GM19455 (cell line): ENCODE measurements around the gene TPRG1L.

Experiments used
- ATAC-seq: cut with Tn5 transposase; IDR thresholded peaks from one replicate; pipeline ENCODE4 v1.9.1; 2021; ENCODE audit not compliant: unreplicated experiment

The TPRG1L gene

DNA sequence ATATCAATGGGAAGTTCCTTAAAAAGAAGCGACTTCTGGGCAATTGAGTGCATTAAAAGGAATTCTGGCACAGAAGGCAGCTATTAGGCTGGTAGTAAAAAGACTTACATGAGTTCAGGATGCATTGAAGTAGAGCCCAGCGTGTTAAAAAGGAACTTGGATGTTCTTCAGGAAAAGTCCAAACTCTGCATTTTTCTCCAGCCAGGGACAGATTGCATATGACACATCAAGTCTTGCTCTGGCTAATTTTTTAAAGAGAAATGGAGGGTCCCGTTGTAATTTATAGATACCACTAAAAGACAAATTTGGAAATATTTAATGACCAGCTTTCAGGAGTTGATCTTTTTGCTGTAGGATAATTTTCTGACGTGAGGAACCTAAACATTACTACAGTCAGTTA is 1.2 kb downstream of the TPRG1L start:
- ATAC-seq = no peak

DNA sequence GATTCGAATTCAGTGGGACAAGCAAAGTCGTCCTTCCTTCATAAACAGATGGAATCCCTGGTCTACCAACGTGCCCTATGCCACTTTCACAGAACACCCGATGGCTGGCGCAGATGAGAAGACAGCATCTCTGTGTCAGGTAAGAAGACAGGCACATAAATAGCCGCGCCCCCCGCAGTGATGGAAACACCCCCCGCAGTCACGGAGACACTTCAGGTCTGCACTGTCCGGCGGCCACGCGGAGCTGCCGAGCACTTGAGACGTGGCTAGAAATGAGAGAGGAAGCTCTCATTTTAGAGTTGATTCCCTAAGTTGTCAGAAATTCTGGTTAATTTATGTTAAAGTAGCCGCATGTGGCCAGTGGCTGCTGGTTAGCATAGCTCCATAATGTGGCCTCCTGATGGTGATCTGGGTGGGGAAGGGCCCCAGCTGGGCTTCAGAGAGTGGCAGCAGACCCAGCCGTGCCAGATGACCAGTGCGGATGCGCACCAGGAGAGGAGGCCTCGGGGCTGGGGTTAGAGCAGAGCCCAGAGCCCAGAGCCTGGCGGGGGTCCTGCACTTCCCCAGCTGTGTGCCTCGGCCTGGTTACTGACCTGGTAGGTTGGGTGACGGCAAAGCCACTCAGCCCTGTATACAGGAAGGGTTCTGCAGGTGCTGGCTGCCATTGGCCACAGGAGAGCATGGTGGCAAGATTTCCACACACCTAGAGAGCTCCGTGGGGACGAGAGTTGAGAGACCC is 2.9 kb downstream of the TPRG1L start:
- ATAC-seq = no peak

DNA sequence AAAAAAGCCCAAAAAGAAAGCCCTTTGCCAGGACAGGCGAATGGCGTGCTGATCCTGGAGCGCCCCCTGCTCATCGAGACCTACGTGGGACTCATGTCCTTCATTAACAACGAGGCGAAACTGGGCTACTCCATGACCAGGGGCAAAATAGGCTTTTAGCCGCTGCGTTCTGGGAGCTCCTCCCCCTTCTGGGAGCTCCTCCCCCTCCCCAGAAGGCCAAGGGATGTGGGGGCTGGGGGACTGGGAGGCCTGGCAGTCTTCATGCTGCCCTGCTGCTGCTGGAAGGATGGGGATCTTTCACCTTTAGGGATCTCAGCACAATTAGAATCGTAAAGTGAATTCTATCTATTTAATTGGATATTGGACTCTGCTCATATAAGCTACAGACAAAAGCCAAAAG is 3.6 kb downstream of the TPRG1L start:
- ATAC-seq = no peak

DNA sequence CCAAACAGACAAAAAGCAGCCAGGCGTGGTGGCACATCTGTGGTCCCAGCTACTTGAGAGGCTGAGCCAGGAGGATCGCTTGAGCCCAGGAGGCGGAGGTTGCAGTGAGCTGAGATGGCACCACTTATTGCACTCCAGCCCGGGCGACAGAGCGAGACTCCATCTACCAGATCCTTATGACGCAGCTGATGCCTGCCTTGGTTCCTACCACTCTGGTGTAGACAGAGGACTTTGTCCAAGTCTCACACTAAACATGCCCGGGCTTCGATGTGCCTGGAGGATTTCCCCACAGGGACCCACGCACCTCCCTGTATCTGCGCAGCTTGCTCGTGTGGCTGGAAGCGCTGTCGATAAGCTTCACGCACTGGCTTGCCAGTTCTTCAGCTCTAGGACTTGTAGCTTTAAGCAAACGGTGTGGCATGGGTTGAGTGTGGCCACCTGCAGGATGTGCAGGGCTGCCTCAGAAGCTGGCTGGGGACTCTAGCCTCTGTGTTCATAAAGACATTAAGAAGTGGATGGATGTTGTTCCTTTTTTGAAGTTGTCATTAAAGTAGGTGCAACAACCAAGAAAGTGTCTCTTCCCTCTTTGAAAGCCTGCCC is 4.8 kb downstream of the TPRG1L start:
- ATAC-seq = no peak

DNA sequence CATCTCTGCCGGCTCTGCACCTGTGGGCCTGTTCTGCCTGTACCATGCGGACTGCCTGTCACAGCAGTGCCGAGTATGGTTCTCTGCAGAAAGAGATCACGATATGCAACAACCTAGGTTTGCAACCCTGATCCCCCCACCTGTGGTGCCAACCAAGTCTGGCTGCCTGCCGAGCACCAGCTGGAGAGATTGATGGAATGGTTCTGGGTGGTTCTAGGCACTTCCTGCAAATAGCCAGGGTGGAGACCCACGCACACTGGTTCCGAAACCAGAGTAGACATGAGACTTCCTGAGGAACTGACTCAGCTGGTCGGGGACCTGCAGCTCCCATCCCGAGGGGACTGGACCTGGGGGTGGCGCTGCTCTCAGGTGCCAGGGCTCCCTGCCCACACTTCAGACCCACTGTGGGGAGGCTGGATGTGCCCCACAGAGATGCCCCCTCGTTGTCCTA is 5.4 kb downstream of the TPRG1L start:
- ATAC-seq = no peak

DNA sequence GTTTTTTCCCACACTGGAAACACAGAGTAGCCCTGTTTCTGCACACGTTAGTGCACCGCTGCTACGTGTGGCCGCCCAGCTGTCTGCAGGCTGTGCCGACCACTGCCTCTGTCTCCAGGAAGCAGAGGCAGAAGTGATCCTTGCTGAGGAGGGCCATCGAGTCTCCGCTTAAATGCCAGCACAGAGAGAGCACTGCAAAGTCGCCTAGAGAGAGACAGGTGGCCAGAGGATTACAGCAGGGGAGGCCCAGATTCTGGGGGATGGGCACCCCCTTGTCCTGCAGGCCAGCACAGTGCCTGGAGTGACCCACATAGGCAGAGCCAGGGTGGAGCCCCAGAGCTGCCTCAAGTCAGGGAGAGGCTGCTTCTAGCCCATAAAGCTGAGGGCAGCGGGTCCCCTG is 6.1 kb downstream of the TPRG1L start:
- ATAC-seq = no peak

DNA sequence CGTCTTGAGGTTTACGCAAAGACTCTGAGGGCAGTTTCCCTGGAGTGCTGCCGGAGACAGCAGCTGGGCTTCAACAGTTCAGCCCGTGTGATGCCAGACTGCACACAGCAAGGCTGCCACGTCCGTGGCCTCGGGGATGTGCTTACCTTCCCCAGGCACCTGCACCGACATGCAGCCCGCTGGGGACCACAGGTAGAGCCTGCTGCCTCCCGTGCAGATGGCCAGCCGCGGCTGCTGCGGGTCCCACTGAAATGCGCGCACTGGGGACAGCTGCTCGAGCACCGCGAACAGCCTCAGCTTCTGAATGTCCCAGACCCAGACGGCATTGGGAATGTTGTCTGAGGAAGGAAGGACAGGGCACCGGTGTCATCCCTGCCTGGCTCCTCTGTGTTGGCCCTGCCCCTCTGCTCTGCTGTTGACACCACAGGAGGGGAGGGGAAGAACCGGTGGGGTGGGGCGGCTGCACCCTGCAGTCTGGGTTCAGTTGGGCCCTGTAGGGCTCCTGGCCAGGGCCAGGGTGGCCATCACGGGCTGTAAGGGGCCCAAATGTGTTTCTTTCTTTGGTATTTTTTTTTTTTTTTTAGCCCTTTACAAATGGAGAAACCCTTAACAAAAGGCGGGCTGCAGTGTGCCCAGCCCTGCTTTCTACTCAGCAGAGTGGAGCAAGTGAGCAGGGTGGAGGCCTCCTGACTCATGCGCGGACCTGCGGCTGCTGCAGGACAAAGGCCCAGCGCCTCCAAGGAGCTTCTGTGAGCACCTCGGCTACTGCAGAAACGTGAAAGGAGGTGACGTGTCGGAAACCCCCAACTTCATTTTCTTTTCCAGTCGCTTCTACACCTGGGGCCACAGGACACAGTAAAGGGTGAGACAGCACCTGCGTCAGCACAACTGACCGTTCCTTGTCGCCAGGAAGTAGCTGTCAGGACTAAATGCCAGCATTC is 6.8 kb downstream of the TPRG1L start:
- ATAC-seq = no peak

DNA sequence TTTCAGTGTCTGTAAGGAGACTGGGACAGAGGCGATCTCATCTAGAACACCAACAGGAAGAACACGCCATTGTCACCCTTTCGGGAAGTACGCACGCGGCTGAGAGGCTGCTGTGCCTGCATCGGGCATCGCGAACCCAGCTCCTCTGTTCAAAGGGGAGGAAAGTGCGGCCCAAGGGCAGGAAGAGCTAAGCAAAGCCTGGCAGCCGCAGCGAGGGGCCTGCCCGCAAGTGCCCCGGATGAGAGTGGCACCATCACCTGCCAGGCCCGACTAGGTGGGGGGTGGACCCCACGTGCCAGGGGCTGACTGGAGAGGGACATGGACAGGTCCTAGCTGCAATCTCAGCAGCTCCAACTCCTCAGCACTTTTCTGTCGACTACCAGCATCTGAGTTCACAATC is 7.5 kb downstream of the TPRG1L start:
- ATAC-seq = no peak

DNA sequence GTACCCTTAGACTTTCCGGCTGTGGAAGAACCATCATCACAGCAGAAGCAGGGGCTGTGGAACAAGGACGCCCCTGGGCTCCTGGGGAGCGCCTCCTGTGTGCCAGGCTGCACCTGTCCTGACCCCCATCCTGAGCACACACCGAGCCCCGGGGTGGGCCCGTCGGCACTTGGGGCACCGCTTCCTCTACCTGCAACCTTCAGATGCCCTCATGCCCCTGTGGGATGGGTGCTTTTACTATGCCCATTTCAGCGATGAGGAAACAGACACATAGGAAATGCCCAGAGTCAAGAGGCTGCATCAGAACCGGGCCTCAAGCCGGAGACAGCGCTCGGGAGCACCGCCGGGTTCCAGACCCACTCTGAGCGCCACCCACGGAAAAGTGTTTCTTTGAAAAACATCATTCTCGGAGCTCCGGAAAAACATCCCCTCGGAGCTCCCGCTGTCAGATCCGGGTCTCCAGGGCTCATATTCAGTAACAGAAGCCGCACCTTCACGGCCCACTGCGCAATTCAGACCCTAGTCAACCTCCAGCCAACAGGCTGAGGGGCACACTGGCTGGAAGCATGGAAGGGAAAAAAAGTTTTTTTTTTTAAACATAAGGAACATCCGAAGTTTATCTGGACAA is 8.0 kb downstream of the TPRG1L start:
- ATAC-seq = no peak

DNA sequence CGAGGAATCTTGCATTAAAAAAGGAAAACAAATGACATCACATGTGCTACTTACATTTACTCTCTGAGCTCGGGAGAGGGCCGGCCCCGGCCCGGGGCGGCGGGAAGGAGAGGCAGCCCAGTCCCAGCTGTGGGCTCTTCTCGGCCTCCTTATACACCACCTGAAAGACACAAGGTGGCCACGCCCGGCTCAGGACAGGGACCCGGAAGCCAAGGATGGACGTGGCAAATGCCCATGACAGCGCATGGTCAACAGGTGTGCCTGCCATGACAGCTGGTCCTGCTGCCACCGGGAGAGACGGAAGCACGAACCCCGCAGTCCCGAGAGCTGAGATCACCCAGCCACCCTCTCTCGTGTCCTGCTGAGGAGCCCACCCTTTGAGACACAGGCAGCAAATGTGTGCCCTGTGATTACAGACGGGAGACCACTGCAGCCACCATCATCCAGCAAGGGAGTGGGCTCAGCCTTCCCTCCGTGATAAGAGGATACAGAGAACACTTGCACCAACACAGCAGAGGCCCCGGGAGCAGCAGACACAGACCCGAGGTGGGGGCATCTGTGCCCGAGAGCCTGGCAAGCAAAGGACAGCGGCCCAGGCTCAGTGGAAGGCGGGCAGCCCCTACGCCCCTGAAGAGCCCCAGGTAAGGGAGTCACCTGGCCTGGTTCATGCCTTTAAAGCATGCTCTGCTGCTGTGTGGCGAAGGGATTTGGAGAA is 8.7 kb downstream of the TPRG1L start:
- no peak for ATAC-seq

DNA sequence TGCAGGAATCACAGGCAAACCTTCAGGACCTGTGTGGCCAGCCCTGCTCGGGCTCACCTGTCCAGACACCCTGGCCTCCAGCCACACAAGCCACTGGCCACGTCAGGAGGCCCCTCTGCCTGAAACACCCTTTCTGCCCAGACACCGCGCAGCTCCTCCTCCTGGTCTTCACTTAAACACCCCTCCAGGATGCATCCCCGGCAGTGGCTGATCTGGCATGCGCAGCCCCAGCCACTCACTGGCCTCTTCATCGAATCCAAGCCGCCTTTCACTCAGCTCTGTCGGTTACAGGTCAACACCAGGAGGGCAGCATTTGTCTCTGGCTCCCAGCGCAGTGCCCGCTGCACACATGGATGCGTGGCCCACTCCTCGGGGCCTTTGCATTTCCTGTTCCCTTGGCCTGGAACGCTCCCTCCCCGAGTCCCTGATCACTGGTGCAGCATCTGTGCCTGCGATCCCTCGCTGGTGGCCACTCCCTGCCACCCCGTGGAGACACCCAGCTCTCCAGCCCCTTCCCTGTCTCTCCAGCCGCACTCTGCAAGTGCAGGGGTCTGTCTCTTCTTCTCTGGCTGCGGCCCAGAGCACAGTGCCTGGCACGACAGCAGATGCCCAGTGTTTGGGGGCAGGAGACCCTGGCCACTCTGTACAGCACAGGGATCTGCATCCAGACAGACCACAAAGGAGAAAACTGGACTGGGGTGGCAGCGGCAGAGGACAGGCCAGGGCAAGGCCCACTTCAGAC is 9.4 kb downstream of the TPRG1L start:
- no peak for ATAC-seq

DNA sequence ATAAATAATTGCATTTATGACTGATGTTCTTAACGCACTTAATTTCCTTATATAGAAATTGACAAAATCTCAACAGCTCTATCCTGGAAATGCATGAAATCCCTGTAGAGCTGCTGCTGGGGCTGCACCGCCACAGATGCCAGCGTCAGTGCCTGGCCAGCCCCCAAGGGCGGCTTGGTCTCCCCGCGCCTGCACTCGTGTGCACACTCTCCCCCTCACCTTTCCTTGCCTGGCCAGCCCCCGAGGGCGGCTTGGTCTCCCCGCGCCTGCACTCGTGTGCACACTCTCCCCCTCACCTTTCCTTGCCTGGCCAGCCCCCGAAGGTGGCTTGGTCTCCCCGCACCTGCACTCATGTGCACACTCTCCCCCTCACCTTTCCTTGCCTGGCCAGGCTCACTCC is 11.3 kb downstream of the TPRG1L start:
- no peak for ATAC-seq

DNA sequence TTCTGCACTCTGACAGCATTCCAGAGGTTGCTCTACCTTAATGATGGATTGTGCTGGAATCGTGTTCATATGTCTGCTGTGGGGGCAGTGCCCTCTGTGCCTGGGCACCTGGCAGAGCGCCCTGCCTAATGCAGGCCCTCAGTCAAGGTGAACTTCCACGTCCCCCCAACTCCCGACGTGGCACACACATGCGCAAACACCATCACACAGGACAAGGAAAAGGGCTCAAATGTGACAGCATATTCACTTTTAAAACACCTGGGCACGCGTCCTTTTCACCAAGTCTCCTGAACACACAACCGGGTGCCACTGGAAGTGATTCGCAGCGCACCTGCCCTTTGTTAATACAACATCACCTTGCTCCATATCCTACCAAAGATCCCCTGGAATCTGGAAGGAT is 11.7 kb downstream of the TPRG1L start:
- no peak for ATAC-seq

DNA sequence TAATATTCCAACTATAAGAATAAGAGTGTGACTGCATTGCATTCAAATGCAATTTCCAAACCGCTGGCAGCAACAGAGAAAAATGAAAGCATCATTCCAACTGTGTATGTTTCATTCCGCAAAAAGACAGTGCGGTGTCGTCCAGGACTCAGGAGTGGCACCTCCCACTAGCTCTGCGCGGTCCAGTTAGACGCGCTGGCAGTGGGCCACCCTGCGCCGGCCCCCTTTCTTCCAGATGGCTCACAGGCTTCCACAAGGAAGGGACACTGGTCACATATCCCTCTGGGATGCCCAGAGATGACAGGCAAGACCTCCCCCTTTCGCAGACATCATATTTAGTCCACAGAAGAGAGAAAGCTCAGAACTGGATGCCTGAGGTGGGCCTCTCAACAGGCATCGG is 13.2 kb downstream of the TPRG1L start:
- no peak for ATAC-seq

DNA sequence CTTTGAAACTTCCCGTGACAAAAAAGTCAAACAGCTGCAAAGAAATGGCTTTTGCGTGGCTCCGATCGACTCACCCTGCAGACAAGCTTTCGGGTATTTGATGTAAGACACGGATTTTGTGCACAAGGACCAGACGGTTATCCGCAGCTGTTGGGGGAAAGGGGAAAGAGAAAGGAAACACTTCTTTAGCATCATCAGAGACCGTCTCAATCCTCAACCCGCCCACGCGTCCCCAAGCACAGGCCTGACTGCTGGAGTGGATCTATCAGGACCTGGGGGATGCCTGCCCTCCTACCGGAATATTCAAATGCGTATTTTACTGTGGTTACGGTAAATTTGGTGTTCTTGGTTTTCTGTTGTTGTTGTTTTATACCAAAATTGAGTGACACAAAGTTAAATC is 13.9 kb downstream of the TPRG1L start:
- ATAC-seq = no peak

DNA sequence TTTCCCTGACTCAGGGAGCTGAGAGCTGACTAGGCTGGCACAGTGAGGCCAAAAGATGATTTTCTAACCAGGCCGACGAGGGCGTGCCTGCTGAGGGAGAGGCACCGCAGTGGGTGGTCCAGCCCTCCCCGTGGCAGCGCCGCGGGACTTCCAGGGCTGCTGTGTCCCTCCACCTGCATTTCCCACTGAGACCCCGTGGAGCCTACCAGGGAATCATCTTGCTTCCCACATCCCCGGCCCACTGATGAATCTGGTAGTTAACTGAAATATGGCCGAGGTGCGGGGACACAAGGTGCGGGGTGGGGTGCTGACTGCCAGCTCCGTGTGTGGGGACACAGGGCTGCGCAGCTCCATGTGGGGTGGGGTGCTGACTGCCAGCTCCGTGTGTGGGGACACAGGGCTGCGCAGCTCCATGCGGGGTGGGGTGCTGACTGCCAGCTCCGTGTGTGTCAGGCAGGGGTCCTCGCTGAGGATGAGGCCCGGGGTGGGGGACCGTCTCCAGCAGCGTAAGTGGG is 14.6 kb downstream of the TPRG1L start:
- ATAC-seq = no peak

DNA sequence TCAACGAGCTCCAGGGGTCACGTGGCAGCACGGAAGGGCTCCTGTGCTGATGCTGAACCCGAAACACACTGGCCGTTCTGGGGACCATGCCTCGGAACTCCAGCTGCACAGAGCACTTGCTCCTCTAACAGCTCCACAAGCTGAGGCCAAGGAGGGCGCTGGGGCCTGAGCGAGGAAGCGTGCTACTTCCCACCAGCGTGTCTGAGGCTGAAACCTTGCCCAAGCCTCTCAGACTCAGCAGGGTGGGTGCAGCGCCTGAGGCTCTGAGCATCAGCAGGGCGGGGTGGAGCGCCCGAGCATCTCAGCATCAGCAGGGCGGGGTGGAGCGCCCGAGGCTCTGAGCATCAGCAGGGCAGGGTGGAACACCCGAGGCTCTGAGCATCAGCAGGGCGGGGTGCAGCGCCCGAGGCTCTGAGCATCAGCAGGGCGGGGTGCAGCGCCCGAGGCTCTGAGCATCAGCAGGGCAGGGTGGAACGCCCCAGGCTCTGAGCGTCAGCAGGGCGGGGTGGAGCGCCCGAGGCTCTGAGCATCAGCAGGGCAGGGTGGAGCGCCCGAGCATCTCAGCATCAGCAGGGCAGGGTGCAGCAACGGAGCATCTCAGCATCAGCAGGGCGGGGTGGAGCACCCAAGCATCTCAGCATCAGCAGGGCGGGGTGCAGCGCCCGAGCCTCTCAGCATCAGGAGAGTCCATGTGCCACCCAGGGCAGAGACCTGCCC is 15.5 kb downstream of the TPRG1L start:
- no peak for ATAC-seq

DNA sequence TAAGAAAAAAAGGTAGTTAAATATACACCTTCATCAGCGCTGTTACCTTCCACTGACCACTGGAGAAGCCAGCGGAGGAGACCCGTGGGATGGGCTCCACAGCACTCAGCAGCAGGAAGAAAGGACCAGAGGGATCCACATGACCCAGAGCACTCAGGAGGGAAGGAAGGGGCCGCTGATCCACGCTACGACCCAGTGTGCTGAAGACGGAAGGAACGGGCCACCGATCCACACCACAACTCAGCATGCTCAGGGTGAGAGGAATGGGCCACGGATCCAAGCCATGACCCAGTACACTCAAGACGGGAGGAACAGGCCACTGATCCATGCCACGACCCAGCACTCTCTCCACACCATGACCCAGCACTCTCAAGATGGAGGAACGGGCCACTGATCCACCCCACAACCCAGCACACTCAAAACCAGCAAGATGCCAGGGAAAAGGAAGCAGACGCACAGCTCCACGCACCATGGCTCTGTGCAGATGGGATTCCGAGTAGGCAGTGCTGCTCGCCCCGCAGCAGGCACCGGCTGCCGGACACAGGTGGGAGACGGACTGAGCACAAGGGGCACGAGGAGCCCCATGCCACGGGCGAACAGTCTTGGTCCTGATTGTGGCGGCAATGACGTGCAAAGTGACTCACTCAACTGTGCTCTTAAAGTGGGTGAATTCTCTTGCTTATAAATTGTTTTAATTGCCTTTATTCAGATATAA is 16.4 kb downstream of the TPRG1L start:
- ATAC-seq = no peak

DNA sequence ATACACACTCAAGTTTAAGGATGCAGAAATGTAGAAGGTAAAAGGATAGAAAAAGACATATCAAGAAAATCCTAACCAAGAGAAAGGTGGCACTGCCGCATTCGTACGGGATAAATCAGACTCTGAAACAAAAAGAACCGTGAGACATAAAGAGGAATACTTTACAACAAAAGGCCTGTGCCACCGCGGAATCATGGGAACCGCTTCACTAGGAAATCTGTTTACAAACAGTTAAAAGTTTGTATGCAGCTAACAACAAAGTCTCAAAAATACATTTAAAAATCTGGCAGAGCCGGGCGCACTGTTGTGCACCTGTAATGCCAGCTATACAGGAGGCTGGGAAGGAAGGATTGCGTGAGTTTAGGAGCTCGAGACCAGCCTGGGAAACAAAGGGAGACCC is 17.0 kb downstream of the TPRG1L start:
- ATAC-seq = no peak
